ENCODE measurements around the gene FAH. TPM values are rescaled to one million over a fixed set of nuclear protein-coding genes. Genes with fewer than 3 reads are reported as not detected.

The FAH gene
- total and polyA plus RNA-seq, 9 of the 15 experiments (the other 6 are each of a cell fraction or from before 2014, with no cell fraction given), result 66.8 to 310 (median 103) TPM

GRCh38 chr15:80153900-80154299 lies 1.1 kb downstream of the FAH start (continued):
- TF ChIP-seq CTCF (IDR thresholded peaks at IDR 0.05 in 2 of 3, conservative IDR thresholded peaks at IDR 0.05 in 1 of 3; ENCODE audit: insufficient read depth in 2 of 3, low read depth in 1 of 3, low read length in 3 of 3) (no peak), WHSC1 (IDR thresholded peaks at IDR 0.05; ENCODE audit: low read length) (no peak), ZNF766 (CRISPR knock-in tag; conservative IDR thresholded peaks at IDR 0.05) (no peak), THAP12 (CRISPR knock-in tag; IDR thresholded peaks at IDR 0.05) (no peak), ELF4 (CRISPR knock-in tag; IDR thresholded peaks at IDR 0.05) (no peak), KAT8 (IDR thresholded peaks at IDR 0.05; ENCODE audit: low read depth) (no peak), TAF9B (IDR thresholded peaks at IDR 0.05; ENCODE audit: partially characterized antibody) (peak; percentile 39), CBX1 (IDR thresholded peaks at IDR 0.05; ENCODE audit: low read depth) (no peak), ZFP36 (IDR thresholded peaks at IDR 0.05; ENCODE audit: low read depth, low read length, partially characterized antibody) (no peak), PKNOX1 (IDR thresholded peaks at IDR 0.05) (no peak; the same call in 1 of the 2 replicates), FOXJ2 (tag; IDR thresholded peaks at IDR 0.05) (no peak), ZMIZ1 (IDR thresholded peaks at IDR 0.05; ENCODE audit: low read depth in 2 of 2, low read length in 2 of 2) (no peak), CGGBP1 (CRISPR knock-in tag; IDR thresholded peaks at IDR 0.05) (no peak), KAT2B (IDR thresholded peaks at IDR 0.05; ENCODE audit: low read depth, low read length) (no peak), BCL6 (CRISPR knock-in tag; IDR thresholded peaks at IDR 0.05) (no peak), TCFL5 (CRISPR knock-in tag; conservative IDR thresholded peaks at IDR 0.05) (no peak), MYNN (IDR thresholded peaks at IDR 0.05) (no peak), MYNN (CRISPR knock-in tag; IDR thresholded peaks at IDR 0.05) (no peak), HDAC3 (IDR thresholded peaks at IDR 0.05; ENCODE audit: borderline replicate concordance, partially characterized antibody) (peak; percentile 62), NRF1 (conservative IDR thresholded peaks at IDR 0.05 in 1 of 2, IDR thresholded peaks at IDR 0.05 in 1 of 2) (no peak), RAD51 (IDR thresholded peaks at IDR 0.05; ENCODE audit: borderline replicate concordance, low read depth) (no peak), SMARCA4 (IDR thresholded peaks at IDR 0.05) (no peak)

Measured in K562 (cell line).